ENCODE results near the gene SNAI1.

The SNAI1 gene

GRCh38 chr20:50014570-50015562 lies 32.1 kb downstream of the SNAI1 start:
- DNase-seq: peak in 1 of 2 experiments; percentile 41

GRCh38 chr20:50015636-50015992 lies 32.8 kb downstream of the SNAI1 start:
- DNase-seq: no peak

GRCh38 chr20:50015993-50016770 lies 33.4 kb downstream of the SNAI1 start:
- no peak for DNase-seq

- no peak for DNase-seq
These were observed 34.4 kb downstream of the SNAI1 start for GRCh38 chr20:50017160-50017559.

GRCh38 chr20:50017576-50018248 lies 34.9 kb downstream of the SNAI1 start:
- DNase-seq: no peak

- peak; percentile 32 to 79 for DNase-seq
These were observed 36.9 kb downstream of the SNAI1 start for GRCh38 chr20:50019466-50020256.

GRCh38 chr20:50020288-50020687 lies 37.5 kb downstream of the SNAI1 start:
- no peak for DNase-seq

- DNase-seq: no peak
These were observed 39.9 kb downstream of the SNAI1 start for GRCh38 chr20:50022676-50023075.

GRCh38 chr20:50023116-50023805 lies 40.5 kb downstream of the SNAI1 start:
- no peak for DNase-seq

GRCh38 chr20:50026746-50027575 lies 44.2 kb downstream of the SNAI1 start:
- no peak for DNase-seq

- peak in 1 of 2 experiments; percentile 46 for DNase-seq
These were observed 44.9 kb downstream of the SNAI1 start for GRCh38 chr20:50027611-50028105.

GRCh38 chr20:50029083-50029696 lies 46.4 kb downstream of the SNAI1 start:
- DNase-seq: no peak

- DNase-seq: no peak
These were observed 47.1 kb downstream of the SNAI1 start for GRCh38 chr20:50029697-50030461.

GRCh38 chr20:50032955-50033666 lies 50.3 kb downstream of the SNAI1 start:
- DNase-seq: no peak

- DNase-seq: peak; percentile 67 to 82
These were observed 51.9 kb downstream of the SNAI1 start for GRCh38 chr20:50034567-50035180.

- no peak for DNase-seq
These were observed 53.9 kb downstream of the SNAI1 start for GRCh38 chr20:50036703-50037102.

GRCh38 chr20:50037123-50037522 lies 54.3 kb downstream of the SNAI1 start:
- no peak for DNase-seq

- DNase-seq: no peak
These were observed 54.8 kb downstream of the SNAI1 start for GRCh38 chr20:50037575-50037974.

All from NCI-H446 (cell line).